ENCODE measurements around the gene MBD4. TPM values are rescaled to one million over a fixed set of nuclear protein-coding genes. Genes with fewer than 3 reads are reported as not detected.

The MBD4 gene
- total RNA-seq, 1 experiment from 2014 or later, result 130 TPM

DNA sequence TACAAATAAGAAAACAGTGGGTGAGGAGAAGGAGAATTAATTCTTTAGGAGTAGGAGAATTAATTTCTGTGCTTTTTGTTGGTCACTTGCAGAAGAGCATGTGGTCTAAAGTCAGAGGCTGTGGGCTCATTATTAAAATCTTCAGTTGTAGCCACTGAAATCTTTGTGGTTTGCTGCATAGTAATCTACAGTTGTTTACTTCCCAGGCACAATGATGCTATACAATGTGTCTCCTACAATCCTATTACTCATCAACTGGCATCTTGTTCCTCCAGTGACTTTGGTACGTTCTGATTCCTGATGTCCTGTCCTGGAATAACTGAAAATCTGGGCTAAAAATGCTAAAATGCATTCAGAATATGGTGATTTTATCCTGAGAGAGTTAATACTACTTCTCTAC is 21.3 kb upstream of the MBD4 start:
- Histone ChIP-seq H3K9ac (ENCODE audit: low read length) (no peak overlapping the region), H3K36me3 (ENCODE audit: insufficient read depth, low read length) (no peaks in the 10 kb centered on the region), H3K9me2 (replicated peaks; ENCODE audit: insufficient read depth, low read length) (no peaks in the 10 kb centered on the region), H3K9me3 (ENCODE audit: low read length) (no peaks in the 10 kb centered on the region), H3K27me3 (ENCODE audit: low read length) (no peaks in the 10 kb centered on the region), H3K27ac (ENCODE audit: low read length) (no peak overlapping the region), H2AFZ (ENCODE audit: low read length) (no peak overlapping the region), H3K79me2 (ENCODE audit: low read length) (no peaks in the 10 kb centered on the region), H3K4me2 (ENCODE audit: low read depth, low read length, poor library complexity, severe bottlenecking) (no peak overlapping the region), H3K4me3 (ENCODE audit: low read length) (no peak overlapping the region), H3K4me1 (ENCODE audit: low read length) (no peaks in the 10 kb centered on the region), H4K20me1 (ENCODE audit: insufficient read depth, low read depth, low read length) (no peaks in the 10 kb centered on the region)
- DNase-seq, result no peak

DNA sequence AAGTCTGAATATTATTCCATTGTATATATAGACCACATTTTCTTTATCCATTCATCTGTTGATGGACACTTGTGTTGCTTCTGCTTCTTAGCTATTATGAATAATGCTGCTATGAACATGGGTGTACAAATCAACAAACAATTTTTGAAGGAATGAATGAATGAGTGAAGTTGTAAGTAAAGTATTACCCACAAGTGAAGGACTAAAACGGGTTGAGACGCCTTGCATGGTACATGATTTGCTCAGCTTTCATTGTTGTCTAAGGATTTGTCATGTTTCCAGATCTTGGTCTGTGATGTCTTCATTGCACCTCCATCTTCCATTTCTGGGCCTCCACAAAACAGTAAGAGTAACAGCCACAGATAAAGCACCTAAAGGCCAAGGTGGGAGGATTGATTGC is 20.8 kb upstream of the MBD4 start:
- H3K4me2 ChIP-seq (ENCODE audit: low read depth, low read length, poor library complexity, severe bottlenecking), result no peak overlapping the region
- no peaks in the 10 kb centered on the region for H3K27me3 ChIP-seq (ENCODE audit: low read length)
- H4K20me1 ChIP-seq (ENCODE audit: insufficient read depth, low read depth, low read length), result no peaks in the 10 kb centered on the region
- no peak for DNase-seq
- no peak overlapping the region for H3K9ac ChIP-seq (ENCODE audit: low read length)
- no peaks in the 10 kb centered on the region for H3K9me2 ChIP-seq (replicated peaks; ENCODE audit: insufficient read depth, low read length)
- no peak overlapping the region for H2AFZ ChIP-seq (ENCODE audit: low read length)
- H3K4me3 ChIP-seq (ENCODE audit: low read length), result no peak overlapping the region
- no peaks in the 10 kb centered on the region for H3K79me2 ChIP-seq (ENCODE audit: low read length)
- H3K9me3 ChIP-seq (ENCODE audit: low read length), result no peaks in the 10 kb centered on the region
- H3K36me3 ChIP-seq (ENCODE audit: insufficient read depth, low read length), result no peaks in the 10 kb centered on the region
- H3K27ac ChIP-seq (ENCODE audit: low read length), result no peak overlapping the region
- no peaks in the 10 kb centered on the region for H3K4me1 ChIP-seq (ENCODE audit: low read length)

DNA sequence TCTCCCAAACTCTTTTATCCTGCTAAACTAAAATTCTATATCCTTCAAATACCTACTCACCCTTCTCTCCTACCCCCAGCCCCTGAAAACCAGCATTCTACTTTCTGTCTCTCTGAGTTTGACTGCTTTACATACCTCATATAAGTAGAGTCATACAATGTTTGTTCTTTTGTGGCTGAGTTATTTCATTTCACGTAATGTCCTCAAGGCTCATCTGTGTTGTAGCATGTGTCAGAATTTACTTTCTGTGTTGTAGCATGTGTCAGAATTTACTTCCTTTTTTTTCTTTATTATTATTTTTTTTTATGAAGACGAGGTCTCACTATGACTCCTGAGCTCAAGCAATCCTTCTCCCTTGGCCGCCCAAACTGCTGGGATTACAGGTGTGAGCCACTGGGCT is 20.4 kb upstream of the MBD4 start:
- Histone ChIP-seq H2AFZ (ENCODE audit: low read length) (no peak overlapping the region), H3K4me2 (ENCODE audit: low read depth, low read length, poor library complexity, severe bottlenecking) (no peak overlapping the region), H3K4me1 (ENCODE audit: low read length) (no peaks in the 10 kb centered on the region), H3K36me3 (ENCODE audit: insufficient read depth, low read length) (no peaks in the 10 kb centered on the region), H3K9me3 (ENCODE audit: low read length) (no peaks in the 10 kb centered on the region), H3K4me3 (ENCODE audit: low read length) (no peak overlapping the region), H3K79me2 (ENCODE audit: low read length) (no peaks in the 10 kb centered on the region), H3K9me2 (replicated peaks; ENCODE audit: insufficient read depth, low read length) (no peaks in the 10 kb centered on the region), H3K27ac (ENCODE audit: low read length) (no peak overlapping the region), H3K27me3 (ENCODE audit: low read length) (no peaks in the 10 kb centered on the region), H4K20me1 (ENCODE audit: insufficient read depth, low read depth, low read length) (no peaks in the 10 kb centered on the region), H3K9ac (ENCODE audit: low read length) (no peak overlapping the region)
- DNase-seq, result no peak

DNA sequence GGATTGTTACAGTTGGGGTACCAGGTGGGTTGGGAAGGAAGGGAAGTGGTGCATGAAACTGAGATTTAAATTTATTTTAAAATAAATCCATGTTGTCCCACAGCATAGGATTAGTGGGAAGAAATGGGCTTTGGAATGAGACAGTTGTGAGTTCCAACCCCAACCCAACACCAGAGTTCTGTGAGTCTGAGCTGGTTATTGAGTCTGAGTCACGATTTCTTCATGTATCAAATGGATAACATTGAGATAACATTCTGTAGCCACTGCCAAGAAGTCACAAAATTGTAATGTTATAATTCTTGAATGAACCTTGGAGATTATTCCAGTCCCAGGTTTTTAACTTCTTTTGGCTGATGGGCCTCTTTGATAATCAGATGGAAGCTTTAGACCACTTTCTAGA is 14.0 kb upstream of the MBD4 start:
- Histone ChIP-seq H3K27me3 (ENCODE audit: low read length) (no peaks in the 10 kb centered on the region), H3K9me3 (ENCODE audit: low read length) (no peaks in the 10 kb centered on the region), H3K4me3 (ENCODE audit: low read length) (no peak overlapping the region), H3K9me2 (replicated peaks; ENCODE audit: insufficient read depth, low read length) (no peaks in the 10 kb centered on the region), H2AFZ (ENCODE audit: low read length) (no peak overlapping the region), H3K4me2 (ENCODE audit: low read depth, low read length, poor library complexity, severe bottlenecking) (no peak overlapping the region), H4K20me1 (ENCODE audit: insufficient read depth, low read depth, low read length) (no peaks in the 10 kb centered on the region), H3K27ac (ENCODE audit: low read length) (no peak overlapping the region), H3K9ac (ENCODE audit: low read length) (no peak overlapping the region), H3K4me1 (ENCODE audit: low read length) (no peaks in the 10 kb centered on the region), H3K36me3 (ENCODE audit: insufficient read depth, low read length) (no peaks in the 10 kb centered on the region), H3K79me2 (ENCODE audit: low read length) (no peaks in the 10 kb centered on the region)
- DNase-seq, result no peak

DNA sequence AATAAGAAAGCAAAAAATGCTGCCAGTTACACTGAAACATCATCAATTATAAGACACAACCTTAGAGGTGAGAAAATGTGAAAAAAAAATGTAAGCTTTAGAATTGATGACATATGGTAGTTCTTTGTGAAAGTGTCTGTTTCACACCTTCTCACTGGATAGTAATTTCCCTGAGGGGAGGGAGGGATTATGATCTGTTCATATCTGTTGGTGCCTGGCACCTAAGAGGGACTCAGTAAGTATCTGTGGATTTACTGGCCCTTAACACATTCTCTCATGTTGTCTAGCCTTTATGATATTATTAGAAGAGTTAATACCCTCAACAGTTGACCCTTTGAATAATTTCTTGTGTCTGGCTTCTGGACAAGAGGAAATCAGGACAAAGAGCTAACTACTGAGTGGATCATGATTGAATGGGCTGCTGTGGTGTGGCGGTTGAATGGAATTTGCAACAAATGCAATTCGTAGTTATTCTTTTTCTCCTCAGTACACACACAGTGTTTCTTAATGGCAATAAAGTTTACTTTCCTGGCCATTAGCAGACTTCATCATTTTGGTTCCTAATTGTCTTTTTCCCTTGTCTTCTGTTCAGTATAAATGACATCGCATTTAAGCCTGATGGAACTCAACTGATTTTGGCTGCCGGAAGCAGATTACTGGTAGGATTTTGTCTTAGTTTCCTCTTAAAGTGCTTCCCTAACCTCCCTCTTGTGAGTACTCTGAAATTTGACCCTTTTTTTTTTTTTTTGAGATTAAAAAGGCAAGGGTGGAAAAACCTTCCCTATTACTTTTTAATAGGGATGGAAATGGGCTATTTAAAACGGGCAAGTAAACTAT is 9.7 kb upstream of the MBD4 start:
- Histone ChIP-seq H3K4me3 (ENCODE audit: low read length) (no peak overlapping the region), H3K36me3 (ENCODE audit: insufficient read depth, low read length) (no peaks in the 10 kb centered on the region), H4K20me1 (ENCODE audit: insufficient read depth, low read depth, low read length) (no peaks in the 10 kb centered on the region), H2AFZ (ENCODE audit: low read length) (no peak overlapping the region), H3K27me3 (ENCODE audit: low read length) (no peaks in the 10 kb centered on the region), H3K4me1 (ENCODE audit: low read length) (no peaks in the 10 kb centered on the region), H3K9me2 (replicated peaks; ENCODE audit: insufficient read depth, low read length) (no peaks in the 10 kb centered on the region), H3K4me2 (ENCODE audit: low read depth, low read length, poor library complexity, severe bottlenecking) (no peak overlapping the region), H3K79me2 (ENCODE audit: low read length) (no peaks in the 10 kb centered on the region), H3K9ac (ENCODE audit: low read length) (no peak overlapping the region), H3K27ac (ENCODE audit: low read length) (no peak overlapping the region), H3K9me3 (ENCODE audit: low read length) (no peaks in the 10 kb centered on the region)
- no peak for DNase-seq

DNA sequence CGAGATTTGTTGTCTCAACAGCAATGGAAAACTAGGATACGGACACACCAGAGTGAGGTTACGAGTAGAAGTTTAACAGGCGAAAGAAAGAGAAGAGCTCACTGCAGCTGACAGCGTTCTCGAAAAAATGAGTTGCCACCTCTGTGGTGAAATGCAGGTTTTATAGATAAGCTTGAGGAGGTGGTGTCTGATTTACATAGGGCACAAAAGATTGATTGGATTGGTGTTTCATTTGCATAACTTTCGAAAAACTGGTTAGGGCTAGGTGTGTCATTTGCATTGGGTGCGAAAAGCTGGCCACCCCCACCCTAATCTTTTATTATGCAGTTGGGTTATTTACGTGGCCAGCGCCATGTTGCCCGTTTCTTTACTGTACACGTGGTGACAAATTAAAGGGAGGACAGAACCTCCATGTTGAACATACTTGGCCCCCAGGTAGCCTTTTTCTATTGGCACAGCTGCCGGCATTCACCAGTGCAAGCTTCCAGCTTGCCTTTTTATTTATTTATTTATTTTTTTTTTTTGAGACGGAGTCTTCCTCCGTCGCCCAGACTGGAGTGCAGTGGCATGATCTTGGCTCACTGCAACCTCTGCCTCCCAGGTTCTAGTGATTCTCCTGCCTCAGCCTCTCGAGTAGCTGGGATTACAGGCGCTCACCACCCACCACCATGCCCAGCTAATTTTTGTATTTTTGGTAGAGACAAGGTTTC is 8.6 kb upstream of the MBD4 start:
- Histone ChIP-seq H3K9ac (ENCODE audit: low read length) (no peak overlapping the region), H4K20me1 (ENCODE audit: insufficient read depth, low read depth, low read length) (no peaks in the 10 kb centered on the region)

DNA sequence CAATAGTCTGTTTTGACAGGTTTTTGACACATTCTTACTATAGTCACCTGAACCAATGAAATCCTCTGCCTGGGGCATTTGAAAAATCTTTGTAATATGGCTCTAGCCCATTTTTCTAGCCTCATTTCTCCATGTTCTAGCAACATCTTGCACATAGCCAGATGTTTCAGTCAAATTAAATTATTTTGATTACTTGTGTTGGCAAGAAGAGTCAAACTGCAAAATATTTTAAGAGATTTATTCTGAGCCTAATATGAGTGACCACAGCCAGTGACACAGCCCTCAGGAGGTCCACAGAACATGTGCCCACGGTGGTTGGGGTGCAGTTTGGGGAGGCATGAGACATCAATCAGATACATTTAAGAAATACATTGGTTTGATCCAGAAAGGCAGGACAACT is 7.2 kb upstream of the MBD4 start:
- Histone ChIP-seq H3K9ac (ENCODE audit: low read length) (no peak overlapping the region), H2AFZ (ENCODE audit: low read length) (no peak overlapping the region), H3K9me3 (ENCODE audit: low read length) (no peaks in the 10 kb centered on the region), H3K4me3 (ENCODE audit: low read length) (no peak overlapping the region), H3K27me3 (ENCODE audit: low read length) (no peaks in the 10 kb centered on the region), H3K4me2 (ENCODE audit: low read depth, low read length, poor library complexity, severe bottlenecking) (no peak overlapping the region), H3K36me3 (ENCODE audit: insufficient read depth, low read length) (no peaks in the 10 kb centered on the region), H4K20me1 (ENCODE audit: insufficient read depth, low read depth, low read length) (no peaks in the 10 kb centered on the region), H3K9me2 (replicated peaks; ENCODE audit: insufficient read depth, low read length) (no peaks in the 10 kb centered on the region), H3K27ac (ENCODE audit: low read length) (no peak overlapping the region), H3K79me2 (ENCODE audit: low read length) (no peaks in the 10 kb centered on the region), H3K4me1 (ENCODE audit: low read length) (peaks cover under 1% of the 10 kb centered on the region; the same call in 1 of the 2 replicates)
- no peak for DNase-seq

More for the DNA sequence above, 8.6 kb upstream of the MBD4 start:
- Histone ChIP-seq H3K4me2 (ENCODE audit: low read depth, low read length, poor library complexity, severe bottlenecking) (no peak overlapping the region), H3K9me3 (ENCODE audit: low read length) (no peaks in the 10 kb centered on the region), H3K79me2 (ENCODE audit: low read length) (no peaks in the 10 kb centered on the region), H3K9me2 (replicated peaks; ENCODE audit: insufficient read depth, low read length) (no peaks in the 10 kb centered on the region), H3K36me3 (ENCODE audit: insufficient read depth, low read length) (no peaks in the 10 kb centered on the region), H3K4me3 (ENCODE audit: low read length) (no peak overlapping the region), H2AFZ (ENCODE audit: low read length) (no peak overlapping the region), H3K27ac (ENCODE audit: low read length) (no peak overlapping the region), H3K27me3 (ENCODE audit: low read length) (no peaks in the 10 kb centered on the region), H3K4me1 (ENCODE audit: low read length) (no peaks in the 10 kb centered on the region)
- DNase-seq, result no peak

DNA sequence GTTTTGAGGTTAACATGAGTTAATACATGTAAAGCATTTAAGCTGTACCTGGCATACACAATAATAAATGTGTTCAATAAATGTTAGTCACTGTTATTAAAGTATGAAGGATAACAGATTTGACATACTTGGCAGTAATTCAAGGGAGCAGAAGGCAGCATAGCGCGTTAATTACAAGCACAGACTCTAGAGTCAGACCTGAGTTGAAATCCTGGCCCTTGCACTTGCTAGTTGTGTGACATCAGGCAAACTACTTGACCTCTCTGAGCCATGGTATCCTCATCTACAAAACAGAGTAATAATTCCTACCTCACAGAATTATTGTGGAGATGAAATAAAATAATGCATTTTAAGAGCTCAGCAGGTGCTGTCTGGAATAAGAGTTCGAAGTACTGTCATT is 5.7 kb upstream of the MBD4 start:
- Histone ChIP-seq H3K4me2 (ENCODE audit: low read depth, low read length, poor library complexity, severe bottlenecking) (no peak overlapping the region), H3K9me2 (replicated peaks; ENCODE audit: insufficient read depth, low read length) (no peaks in the 10 kb centered on the region), H3K79me2 (ENCODE audit: low read length) (no peaks in the 10 kb centered on the region), H3K36me3 (ENCODE audit: insufficient read depth, low read length) (no peaks in the 10 kb centered on the region), H2AFZ (ENCODE audit: low read length) (no peak overlapping the region), H3K4me1 (ENCODE audit: low read length) (peaks cover 15% of the 10 kb centered on the region), H3K9me3 (ENCODE audit: low read length) (no peaks in the 10 kb centered on the region), H4K20me1 (ENCODE audit: insufficient read depth, low read depth, low read length) (no peaks in the 10 kb centered on the region), H3K4me3 (ENCODE audit: low read length) (no peak overlapping the region), H3K27ac (ENCODE audit: low read length) (no peak overlapping the region), H3K27me3 (ENCODE audit: low read length) (no peaks in the 10 kb centered on the region), H3K9ac (ENCODE audit: low read length) (no peak overlapping the region)
- DNase-seq, result no peak

Data from Karpas-422 (cell line).